MCF 10A (cell line): ENCODE results near the gene CACNG6. TPM values are rescaled to one million over a fixed set of nuclear protein-coding genes. Genes with fewer than 3 reads are reported as not detected.

Experiments
- BruUV-seq: library from RNA; stranded (reverse); fragments of 400-500 nt; replicated peaks from 2 replicates; lab custom pipeline; 2021; lab: Mats Ljungman, UMichigan
- CTCF ChIA-PET: fragments of 300-600 bp; sonication (Branson Sonifier 250); formaldehyde crosslinking; extraction: SDS; loops from one replicate; lab custom pipeline; 2021; ENCODE audit warnings: antibody characterized with exemption, inconsistent platforms; lab: Yijun Ruan, JAX
- POLR2A ChIA-PET: fragments of 300-600, 350-650 bp; sonication (Branson Sonifier 250); formaldehyde crosslinking; extraction: SDS; loops from one replicate; lab custom pipeline; 2020; ENCODE audit warnings: antibody characterized with exemption, inconsistent platforms; lab: Yijun Ruan, JAX
- DNase-seq: peaks from one replicate; pipeline ENCODE4 v3.0.0-alpha.2; 2018; ENCODE audit not compliant: unreplicated experiment
- H3K27ac Mint-ChIP-seq: one replicate; pipeline ENCODE4 v1.8.0; 2022; ENCODE audit warnings: mild to moderate bottlenecking, low read depth, mixed read lengths; ENCODE audit not compliant: unreplicated experiment
- H3K27me3 Mint-ChIP-seq: one replicate; pipeline ENCODE4 v1.8.0; 2022; ENCODE audit warnings: mixed read lengths; ENCODE audit not compliant: insufficient read depth, unreplicated experiment
- H3K36me3 Mint-ChIP-seq: one replicate; pipeline ENCODE4 v1.8.0; 2022; ENCODE audit warnings: mild to moderate bottlenecking, moderate library complexity, mixed read lengths; ENCODE audit not compliant: insufficient read depth, unreplicated experiment
- H3K4me1 Mint-ChIP-seq: one replicate; pipeline ENCODE4 v1.8.0; 2022; ENCODE audit warnings: mixed read lengths; ENCODE audit not compliant: insufficient read depth, unreplicated experiment
- H3K4me3 Mint-ChIP-seq: one replicate; pipeline ENCODE4 v1.8.0; 2022; ENCODE audit warnings: mild to moderate bottlenecking, moderate library complexity, mixed read lengths; ENCODE audit not compliant: unreplicated experiment
- H3K9me3 Mint-ChIP-seq: one replicate; pipeline ENCODE4 v1.8.0; 2022; ENCODE audit warnings: mixed read lengths; ENCODE audit not compliant: unreplicated experiment
- intact Hi-C: fragments of 100-400 bp; cut with micrococcal nuclease; formaldehyde crosslinking; loops from 2 replicates; pipeline ENCODE4 v1.14.1; 2022
- total RNA-seq: library from RNA; stranded (reverse); gene quantifications from 2 replicates; pipeline ENCODE4 v1.2.3, GENCODE V29; 2022
- TF ChIP-seq, protein P1 (sequence below): fragments of 200-600 bp; IDR thresholded peaks from one replicate; pipeline ENCODE4 v1.8.0; 2022; ENCODE audit warnings: antibody characterized with exemption, mild to moderate bottlenecking; ENCODE audit not compliant: unreplicated experiment

CACNG6 gene
- total RNA-seq, 1 experiment from 2014 or later, result not detected

DNA sequence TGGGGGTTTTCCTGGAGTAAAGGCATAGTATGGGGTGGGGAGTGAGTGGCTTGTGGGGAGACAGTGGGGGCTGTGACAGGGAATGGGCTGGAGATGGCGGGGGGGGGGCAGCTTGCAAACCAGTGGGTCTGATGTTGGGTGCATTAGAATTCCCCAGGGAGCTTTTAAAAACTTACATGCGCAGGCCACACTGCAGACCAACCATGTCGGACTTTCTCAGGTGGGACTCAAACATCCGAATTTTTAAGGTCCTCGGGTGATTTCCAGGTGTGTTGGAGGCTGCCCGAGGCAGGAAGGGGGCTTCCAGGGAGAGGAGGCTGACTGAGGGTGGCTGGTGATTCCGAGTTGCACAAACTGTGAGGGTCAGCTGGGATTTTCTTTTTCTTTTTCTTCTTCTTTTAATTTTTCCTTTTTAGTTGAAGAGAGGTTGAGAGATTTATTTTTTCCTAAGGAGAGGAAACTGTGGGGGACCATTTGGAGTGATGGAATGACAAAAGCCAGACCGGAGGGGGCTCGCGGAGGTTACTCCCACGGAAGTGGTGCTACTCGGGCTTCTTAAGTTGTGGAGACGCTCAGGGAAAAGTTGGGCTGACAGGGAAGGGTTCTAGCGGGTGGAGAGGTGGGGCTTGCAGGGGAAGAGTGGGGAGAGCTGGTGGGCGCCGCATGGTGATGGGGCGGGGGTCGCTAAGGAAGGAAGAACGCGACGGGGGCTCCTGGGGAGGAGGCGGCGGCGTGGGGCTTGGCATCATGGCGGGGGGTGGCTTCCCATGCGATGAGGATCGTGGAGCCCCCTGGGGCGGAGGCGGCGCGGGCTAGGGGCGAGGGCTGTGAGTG is 29.7 kb upstream of the CACNG6 start:
- Mint-ChIP-seq H3K36me3 (no peaks in the 10 kb centered on the region), H3K4me1 (peaks cover 5% of the 10 kb centered on the region), H3K27me3 (peaks cover 78% of the 10 kb centered on the region), H3K9me3 (no peaks in the 10 kb centered on the region), H3K4me3 (no peak overlapping the region), H3K27ac (no peak overlapping the region)
- no peak for DNase-seq
- TF ChIP-seq, protein P1, sequence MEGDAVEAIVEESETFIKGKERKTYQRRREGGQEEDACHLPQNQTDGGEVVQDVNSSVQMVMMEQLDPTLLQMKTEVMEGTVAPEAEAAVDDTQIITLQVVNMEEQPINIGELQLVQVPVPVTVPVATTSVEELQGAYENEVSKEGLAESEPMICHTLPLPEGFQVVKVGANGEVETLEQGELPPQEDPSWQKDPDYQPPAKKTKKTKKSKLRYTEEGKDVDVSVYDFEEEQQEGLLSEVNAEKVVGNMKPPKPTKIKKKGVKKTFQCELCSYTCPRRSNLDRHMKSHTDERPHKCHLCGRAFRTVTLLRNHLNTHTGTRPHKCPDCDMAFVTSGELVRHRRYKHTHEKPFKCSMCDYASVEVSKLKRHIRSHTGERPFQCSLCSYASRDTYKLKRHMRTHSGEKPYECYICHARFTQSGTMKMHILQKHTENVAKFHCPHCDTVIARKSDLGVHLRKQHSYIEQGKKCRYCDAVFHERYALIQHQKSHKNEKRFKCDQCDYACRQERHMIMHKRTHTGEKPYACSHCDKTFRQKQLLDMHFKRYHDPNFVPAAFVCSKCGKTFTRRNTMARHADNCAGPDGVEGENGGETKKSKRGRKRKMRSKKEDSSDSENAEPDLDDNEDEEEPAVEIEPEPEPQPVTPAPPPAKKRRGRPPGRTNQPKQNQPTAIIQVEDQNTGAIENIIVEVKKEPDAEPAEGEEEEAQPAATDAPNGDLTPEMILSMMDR, result no peak
- CTCF ChIA-PET, result interaction anchor here (0.6 kb wide), 2 partner anchors 53 to 89 kb away, joined by 4 read pairs; no protein-coding TSS in a partner anchor
- intact Hi-C loops, result no loop called here
- POLR2A ChIA-PET, result no interaction called here
- BruUV-seq, result no TSS peak

DNA sequence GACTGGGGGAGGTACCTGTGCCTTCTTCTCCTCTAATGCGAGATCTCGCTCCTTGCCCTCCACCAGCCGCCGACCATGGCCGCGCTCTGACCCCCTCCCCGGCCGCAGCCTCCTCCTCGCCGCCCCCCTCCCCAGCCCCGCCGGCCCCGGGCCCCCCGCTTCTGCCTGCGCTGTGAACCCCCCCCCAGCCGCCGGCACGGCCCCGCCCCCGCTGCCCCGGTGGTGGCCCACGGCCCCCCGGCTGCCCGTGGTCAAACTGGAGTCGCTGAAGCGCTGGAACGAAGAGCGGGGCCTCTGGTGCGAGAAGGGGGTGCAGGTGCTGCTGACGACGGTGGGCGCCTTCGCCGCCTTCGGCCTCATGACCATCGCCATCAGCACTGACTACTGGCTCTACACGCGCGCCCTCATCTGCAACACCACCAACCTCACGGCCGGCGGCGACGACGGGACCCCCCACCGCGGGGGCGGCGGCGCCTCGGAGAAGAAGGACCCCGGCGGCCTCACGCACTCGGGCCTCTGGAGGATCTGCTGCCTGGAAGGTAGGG is 28.5 kb upstream of the CACNG6 start, which contains the start of gene CACNG8:
CACNG8 (plus strand) TSS at position 51 of the 545 bp plus-strand sequence.
- peaks cover 65% of the 10 kb centered on the region for H3K27me3 Mint-ChIP-seq
- H3K27ac Mint-ChIP-seq, result no peak within 1 kb of the TSS
- no peak within 1 kb of the TSS for H3K4me3 Mint-ChIP-seq
- DNase-seq, result no peak
- intact Hi-C loops, result no loop called here
- BruUV-seq, result no TSS peak
- ChIA-PET POLR2A (no interaction called here), CTCF (no interaction called here)
- no peaks in the 10 kb centered on the region for H3K36me3 Mint-ChIP-seq
- H3K4me1 Mint-ChIP-seq, result peaks cover 5% of the 10 kb centered on the region
- TF ChIP-seq, protein P1, result no peak
- H3K9me3 Mint-ChIP-seq, result no peaks in the 10 kb centered on the region

DNA sequence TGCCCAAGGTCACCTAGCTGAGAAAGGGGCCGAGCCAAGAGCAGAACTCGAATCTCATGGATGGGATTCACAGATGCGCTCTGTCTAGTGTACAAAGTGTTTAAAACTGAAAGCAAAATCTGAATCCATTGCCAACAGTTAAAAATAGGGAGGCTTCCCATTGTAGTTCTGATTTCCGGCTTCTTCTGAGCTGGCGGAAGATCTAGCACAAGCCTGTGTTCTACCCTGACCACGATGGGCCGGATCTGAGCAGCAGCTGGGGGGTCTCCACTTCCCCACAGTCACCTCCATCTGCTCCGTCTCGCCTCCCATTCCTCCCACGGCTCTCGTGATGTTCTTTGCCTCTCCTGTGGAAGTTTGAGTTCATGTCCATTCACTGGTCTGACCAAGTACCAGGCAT is 26.3 kb upstream of the CACNG6 start:
- POLR2A ChIA-PET, result interaction anchor here (0.7 kb wide), 1 partner anchor 12 kb away, joined by 4 read pairs; no protein-coding TSS in a partner anchor
- BruUV-seq, result no TSS peak
- TF ChIP-seq, protein P1, result no peak

DNA sequence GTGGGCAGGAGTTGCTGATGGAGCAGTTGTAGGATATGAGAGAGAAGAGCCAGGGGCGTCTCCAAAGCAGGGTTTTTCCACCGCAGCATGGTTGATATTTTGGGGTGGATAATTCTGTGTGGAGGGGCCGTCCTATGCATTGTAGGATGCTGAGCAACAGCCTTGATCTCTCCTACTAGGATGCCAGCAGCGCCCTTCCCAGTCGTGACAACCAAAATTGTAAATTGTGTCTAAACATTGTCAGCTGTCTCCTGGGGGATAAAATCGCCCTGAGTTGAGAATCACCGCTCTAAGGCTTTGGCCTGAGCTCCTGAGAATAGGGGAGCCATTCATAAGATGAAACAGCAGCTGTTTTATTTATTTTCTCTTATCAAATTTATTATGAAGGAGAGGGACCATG is 24.5 kb upstream of the CACNG6 start:
- no peaks in the 10 kb centered on the region for H3K4me1 Mint-ChIP-seq
- BruUV-seq, result no TSS peak
- ChIA-PET POLR2A (no interaction called here), CTCF (interaction anchor here (1.0 kb wide), 1 partner anchor 159 kb away, joined by 3 read pairs; no protein-coding TSS in a partner anchor)
- peaks cover 26% of the 10 kb centered on the region for H3K27me3 Mint-ChIP-seq
- no peak overlapping the region for H3K4me3 Mint-ChIP-seq
- no peak overlapping the region for H3K27ac Mint-ChIP-seq
- intact Hi-C loops, result no loop called here
- DNase-seq, result no peak
- H3K9me3 Mint-ChIP-seq, result no peaks in the 10 kb centered on the region
- TF ChIP-seq, protein P1, result no peak
- H3K36me3 Mint-ChIP-seq, result no peaks in the 10 kb centered on the region

More for the DNA sequence above, 26.3 kb upstream of the CACNG6 start:
- Mint-ChIP-seq H3K4me1 (no peaks in the 10 kb centered on the region), H3K27me3 (peaks cover 44% of the 10 kb centered on the region), H3K9me3 (no peaks in the 10 kb centered on the region), H3K36me3 (no peaks in the 10 kb centered on the region), H3K27ac (no peak overlapping the region), H3K4me3 (no peak overlapping the region)
- CTCF ChIA-PET, result no interaction called here
- DNase-seq, result no peak
- intact Hi-C loops, result no loop called here
